BJ (cell line): ENCODE data around the gene SLC44A5. TPM values are rescaled to one million over a fixed set of nuclear protein-coding genes. Genes with fewer than 3 reads are reported as not detected.
"Not testable (repeated sequence)": the region's sequence is repeated elsewhere in the genome, so short reads cannot be mapped to it uniquely, and the experiment has no call there.

Experiments used
- CTCF ChIA-PET: fragments of 350-600 bp; formaldehyde crosslinking; extraction: SDS; loops from one replicate; lab custom pipeline; 2021; ENCODE audit warnings: antibody characterized with exemption, inconsistent platforms; lab: Yijun Ruan, JAX
- POLR2A ChIA-PET: fragments of 300-600 bp; sonication (Branson Sonifier 250); formaldehyde crosslinking; extraction: SDS; loops from one replicate; lab custom pipeline; 2021; ENCODE audit warnings: antibody characterized with exemption; lab: Charles Lee
- DNase-seq: peaks from one replicate; pipeline ENCODE4 v3.0.0-alpha.2; 2011; ENCODE audit warnings: low read depth
- H3K27me3 ChIP-seq: 2 replicates; pipeline ENCODE4 v1.6.0; 2011; ENCODE audit warnings: low read length; ENCODE audit not compliant: control insufficient read depth, insufficient read depth
- H3K36me3 ChIP-seq: 2 replicates; pipeline ENCODE4 v1.5.1; 2011; ENCODE audit warnings: low read length; ENCODE audit not compliant: control insufficient read depth, insufficient read depth
- H3K4me3 ChIP-seq: 2 replicates; pipeline ENCODE4 v1.5.1; 2011; ENCODE audit warnings: low read depth, mild to moderate bottlenecking, control low read depth, low read length
- CTCF ChIP-seq: IDR thresholded peaks from 2 replicates; pipeline ENCODE4 v1.5.1; 2011; ENCODE audit warnings: low read depth, mild to moderate bottlenecking, control low read depth, inconsistent platforms, low read length, moderate library complexity; ENCODE audit not compliant: insufficient read depth
- polyA plus RNA-seq: library from polyadenylated mRNA; depleted of rRNA; stranded (reverse); fragments of >200 nt; gene quantifications from 2 replicates; pipeline ENCODE4 v1.2.3, GENCODE V29; 2011

Gene SLC44A5
- polyA plus RNA-seq, 1 experiment = 0.07 TPM

DNA sequence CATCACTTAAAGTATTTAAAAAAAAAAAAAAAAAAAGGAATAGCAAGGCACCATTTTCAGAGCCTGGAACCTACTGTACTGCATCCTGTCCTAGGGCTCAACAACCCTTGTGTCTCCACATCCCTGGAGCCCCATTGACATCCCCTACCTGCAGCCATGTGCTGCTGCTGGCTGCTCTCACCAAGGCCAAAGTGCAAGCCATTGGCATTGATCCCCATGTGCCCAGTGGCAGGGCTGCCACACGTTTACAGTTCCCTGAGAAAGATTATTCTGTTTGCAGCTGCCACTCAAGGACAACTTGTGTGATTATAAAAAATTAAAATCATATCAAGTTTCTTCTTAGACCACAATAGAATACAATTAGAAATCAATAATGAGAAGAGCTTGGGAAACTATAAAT, 346.8 kb downstream of the SLC44A5 start:
- no peak for TF ChIP-seq CTCF
- CTCF ChIA-PET = no interaction called here
- no peak overlapping the region for H3K4me3 ChIP-seq
- H3K36me3 ChIP-seq = no peaks in the 10 kb centered on the region
- H3K27me3 ChIP-seq = no peaks in the 10 kb centered on the region
- POLR2A ChIA-PET = no interaction called here
- no peak for DNase-seq

GRCh38 chr1:75263616-75264015, 347.3 kb downstream of the SLC44A5 start:
- H3K36me3 ChIP-seq, POLR2A ChIA-PET, DNase-seq, H3K4me3 ChIP-seq, CTCF ChIA-PET, H3K27me3 ChIP-seq: not testable (repeated sequence)

GRCh38 chr1:75261946-75262345, 349.0 kb downstream of the SLC44A5 start:
- CTCF ChIA-PET, H3K4me3 ChIP-seq, H3K27me3 ChIP-seq, DNase-seq, POLR2A ChIA-PET, H3K36me3 ChIP-seq: not testable (repeated sequence)

- CTCF ChIA-PET = interaction anchor here (0.6 kb wide), 1 partner anchor 427 kb away, joined by 3 read pairs; no protein-coding TSS in a partner anchor
- no peak overlapping the region for H3K4me3 ChIP-seq
- no peaks in the 10 kb centered on the region for H3K36me3 ChIP-seq
- POLR2A ChIA-PET = no interaction called here
- H3K27me3 ChIP-seq = no peaks in the 10 kb centered on the region
- DNase-seq = no peak
- no peak for TF ChIP-seq CTCF
These were observed 352.6 kb downstream of the SLC44A5 start for GRCh38 chr1:75258351-75258750.

- ChIA-PET POLR2A (no interaction called here), CTCF (interaction anchor here (0.6 to 1.0 kb wide), 2 partner anchors 374 to 426 kb away, joined by 3 to 4 read pairs; no protein-coding TSS in a partner anchor)
- Histone ChIP-seq H3K27me3 (no peaks in the 10 kb centered on the region), H3K36me3 (no peaks in the 10 kb centered on the region), H3K4me3 (no peak overlapping the region)
- no peak for TF ChIP-seq CTCF
- DNase-seq = no peak
These were observed 353.5 kb downstream of the SLC44A5 start for GRCh38 chr1:75257424-75257823.

GRCh38 chr1:75250114-75250513, 360.8 kb downstream of the SLC44A5 start:
- H3K4me3 ChIP-seq, H3K27me3 ChIP-seq, H3K36me3 ChIP-seq, DNase-seq, POLR2A ChIA-PET: not testable (repeated sequence)
- CTCF ChIA-PET = interaction anchor here (1.6 kb wide), 1 partner anchor 17 kb away, joined by 4 read pairs; no protein-coding TSS in a partner anchor

- POLR2A ChIA-PET = no interaction called here
These were observed 365.7 kb downstream of the SLC44A5 start for GRCh38 chr1:75245239-75245638.

More at GRCh38 chr1:75245239-75245638, 365.7 kb downstream of the SLC44A5 start:
- no peaks in the 10 kb centered on the region for H3K36me3 ChIP-seq
- no peak for DNase-seq
- no peaks in the 10 kb centered on the region for H3K27me3 ChIP-seq
- CTCF ChIA-PET = no interaction called here
- no peak overlapping the region for H3K4me3 ChIP-seq
- TF ChIP-seq CTCF = no peak
